SK-N-SH (cell line): ENCODE results near the gene ERC2. TPM values are rescaled to one million over a fixed set of nuclear protein-coding genes. Genes with fewer than 3 reads are reported as not detected.

Source experiments
- CTCF ChIA-PET: fragments of 300-600, 350-600 bp; formaldehyde crosslinking; extraction: SDS; loops from one replicate; lab custom pipeline; 2021; lab: Yijun Ruan, JAX
- POLR2A ChIA-PET: fragments of 350-600 bp; sonication (Branson Sonifier 250); formaldehyde crosslinking; extraction: SDS; loops from one replicate; lab custom pipeline; 2020; ENCODE audit warnings: antibody characterized with exemption, inconsistent platforms; lab: Yijun Ruan, JAX
- DNase-seq: peaks from one replicate; pipeline ENCODE4 v3.0.0; 2012
- H2AFZ ChIP-seq: fragments of 200-600 bp; sonication (generic); 2 replicates; pipeline ENCODE4 v1.8.1; 2016; ENCODE audit warnings: antibody characterized with exemption, mild to moderate bottlenecking, low read depth
- H3F3A ChIP-seq: fragments of 200-600 bp; sonication (generic); replicated peaks from 2 replicates; pipeline ENCODE3; 2016; ENCODE audit warnings: antibody characterized with exemption, mild to moderate bottlenecking; ENCODE audit not compliant: insufficient read depth
- H3K27ac ChIP-seq, 2 experiments: fragments of 200-500 bp in 1 of 2; fragments of 200-600 bp in 1 of 2; sonication (Bioruptor generic) in 1 of 2; sonication (generic), shearing (Covaris generic) in 1 of 2; 2 replicates each; pipeline versions ENCODE4 v1.5.1 to v1.6.1; 2014 to 2016; ENCODE audit warnings: low read depth in 2 of 2, inconsistent platforms in 1 of 2, low read length in 1 of 2, mild to moderate bottlenecking in 1 of 2, mixed read lengths in 1 of 2
- H3K27me3 ChIP-seq: fragments of 200-600 bp; sonication (generic), shearing (Covaris generic); 2 replicates; pipeline ENCODE4 v1.6.1; 2016; ENCODE audit warnings: mixed run types; ENCODE audit not compliant: insufficient read depth
- H3K36me3 ChIP-seq, 2 experiments: fragments of 200-500 bp in 1 of 2; fragments of 200-600 bp in 1 of 2; sonication (Bioruptor generic) in 1 of 2; sonication (generic) in 1 of 2; replicated peaks in 1 of 2; 2 replicates each; pipeline versions ENCODE3 to v1.5.1; 2014 to 2016; ENCODE audit warnings: low read length in 1 of 2, mild to moderate bottlenecking in 1 of 2; ENCODE audit not compliant: insufficient read depth in 2 of 2, control insufficient read depth in 1 of 2
- H3K4me1 ChIP-seq, 2 experiments: fragments of 200-500 bp in 1 of 2; fragments of 200-600 bp in 1 of 2; sonication (Bioruptor generic) in 1 of 2; sonication (generic), shearing (Covaris generic) in 1 of 2; 2 replicates each; pipeline versions ENCODE4 v1.5.1 to v1.6.1; 2014 to 2016; ENCODE audit warnings: low read depth in 1 of 2, low read length in 1 of 2, mixed run types in 1 of 2; ENCODE audit not compliant: insufficient read depth in 2 of 2, control insufficient read depth in 1 of 2
- H3K4me2 ChIP-seq: fragments of 200-600 bp; sonication (generic), shearing (Covaris generic); 2 replicates; pipeline ENCODE4 v1.6.1; 2017; ENCODE audit warnings: mixed run types
- H3K4me3 ChIP-seq, 2 experiments: fragments of 200-500 bp in 1 of 2; fragments of 200-600 bp in 1 of 2; sonication (Bioruptor generic) in 1 of 2; sonication (generic), shearing (Covaris generic) in 1 of 2; 2 replicates each; pipeline versions ENCODE4 v1.5.1 to v1.8.1; 2014 to 2016; ENCODE audit warnings: low read depth in 2 of 2, inconsistent platforms in 1 of 2, low read length in 1 of 2, mild to moderate bottlenecking in 1 of 2, mixed read lengths in 1 of 2, moderate library complexity in 1 of 2
- H3K79me2 ChIP-seq: fragments of 200-600 bp; sonication (generic); 2 replicates; pipeline ENCODE4 v1.8.1; 2017; ENCODE audit warnings: mild to moderate bottlenecking; ENCODE audit not compliant: insufficient read depth
- H3K9ac ChIP-seq: fragments of 200-600 bp; sonication (generic); 2 replicates; pipeline ENCODE4 v1.6.1; 2017; ENCODE audit warnings: mixed run types
- H3K9me2 ChIP-seq: fragments of 200-600 bp; sonication (generic); 2 replicates; pipeline ENCODE4 v1.6.1; 2017; ENCODE audit warnings: mixed run types
- H3K9me3 ChIP-seq: fragments of 200-600 bp; sonication (generic); 2 replicates; pipeline ENCODE4 v1.6.1; 2017; ENCODE audit warnings: mixed run types, mild to moderate bottlenecking, moderate library complexity
- H4K20me1 ChIP-seq: fragments of 200-600 bp; sonication (generic); 2 replicates; pipeline ENCODE4 v1.6.1; 2017; ENCODE audit warnings: mild to moderate bottlenecking, mixed run types; ENCODE audit not compliant: insufficient read depth
- EP300 ChIP-seq, 2 experiments: IDR thresholded peaks; 2 replicates each; pipeline versions ENCODE4 v1.4.0 to v1.6.1; 2012; ENCODE audit warnings: borderline replicate concordance in 1 of 2, low read depth in 1 of 2, low read length in 1 of 2
- FOSL2 ChIP-seq: IDR thresholded peaks from 2 replicates; pipeline ENCODE4 v1.4.0; 2012; ENCODE audit warnings: low read depth, mild to moderate bottlenecking, moderate library complexity, borderline replicate concordance
- GATA2 ChIP-seq: sonication (generic); formaldehyde crosslinking; IDR thresholded peaks from 2 replicates; pipeline ENCODE4 v1.5.0; 2020; ENCODE audit warnings: mild to moderate bottlenecking, missing genetic modification reagents
- JUND ChIP-seq: IDR thresholded peaks from 2 replicates; pipeline ENCODE4 v1.4.0; 2012
- NFIC ChIP-seq: IDR thresholded peaks from 2 replicates; pipeline ENCODE4 v1.4.0; 2012; ENCODE audit warnings: borderline replicate concordance
- NRF1 ChIP-seq: IDR thresholded peaks from 2 replicates; pipeline ENCODE4 v1.6.1; 2012; ENCODE audit warnings: low read depth, mild to moderate bottlenecking, low read length
- POLR2AphosphoS5 ChIP-seq: IDR thresholded peaks from 2 replicates; pipeline ENCODE4 v1.6.1; 2012; ENCODE audit warnings: low read depth, low read length
- RCOR1 ChIP-seq: fragments of 150-350 bp; IDR thresholded peaks from 2 replicates; pipeline ENCODE4 v1.6.1; 2017; ENCODE audit warnings: antibody characterized with exemption, low read length
- TAF1 ChIP-seq: IDR thresholded peaks from 2 replicates; pipeline ENCODE4 v1.6.1; 2012; ENCODE audit warnings: low read depth, mild to moderate bottlenecking, low read length, moderate library complexity, borderline replicate concordance
- USF1 ChIP-seq: IDR thresholded peaks from 2 replicates; pipeline ENCODE4 v1.4.0; 2012; ENCODE audit warnings: low read depth, borderline replicate concordance
- YY1 ChIP-seq: IDR thresholded peaks from 2 replicates; pipeline ENCODE4 v1.4.0; 2012; ENCODE audit warnings: low read depth, mild to moderate bottlenecking
- ZBTB33 ChIP-seq: IDR thresholded peaks from 2 replicates; pipeline ENCODE4 v1.4.0; 2012; ENCODE audit warnings: low read depth, borderline replicate concordance
- WGBS: methylation state at CpG from one replicate; pipeline ENCODE4 v1.1.6; 2017; ENCODE audit warnings: low lambda C conversion rate; 5-methylcytosine and 5-hydroxymethylcytosine counted together
- polyA plus RNA-seq, 3 experiments: library from polyadenylated mRNA; depleted of rRNA; stranded (reverse); fragments of >200 nt; gene quantifications; 2 replicates each; pipeline ENCODE4 v1.2.3, GENCODE V29; 2012
- TF ChIP-seq, protein P1 (sequence below): IDR thresholded peaks from 2 replicates; pipeline ENCODE4; 2012
- TF ChIP-seq, protein P2 (sequence below): fragments of 200-600 bp; sonication (generic); IDR thresholded peaks from 2 replicates; pipeline ENCODE4 v1.6.1; 2017; ENCODE audit warnings: antibody characterized with exemption, mild to moderate bottlenecking, moderate library complexity
- TF ChIP-seq, protein P3 (sequence below): IDR thresholded peaks from 2 replicates; pipeline ENCODE4 v1.6.1; 2012; ENCODE audit warnings: mild to moderate bottlenecking, low read depth, low read length, moderate library complexity
- TF ChIP-seq, protein P4 (sequence below): IDR thresholded peaks from 2 replicates; pipeline ENCODE4 v1.4.0; 2012; ENCODE audit warnings: low read depth

The ERC2 gene
- polyA plus RNA-seq, 1 of the 3 experiments (the other 2 are of a cell fraction): 1.6 TPM

GRCh38 chr3:56364665-56365064, 103.6 kb downstream of the ERC2 start:
- no peaks in the 10 kb centered on the region for H3K79me2 ChIP-seq
- H4K20me1 ChIP-seq: no peaks in the 10 kb centered on the region
- H2AFZ ChIP-seq: no peak overlapping the region
- no peak for TF ChIP-seq USF1
- no peak for TF ChIP-seq FOSL2
- no peak for TF ChIP-seq GATA2 (CRISPR knock-in tag)
- no peak for TF ChIP-seq JUND
- TF ChIP-seq RCOR1: no peak
- no peak for TF ChIP-seq NFIC
- TF ChIP-seq, protein P1, sequence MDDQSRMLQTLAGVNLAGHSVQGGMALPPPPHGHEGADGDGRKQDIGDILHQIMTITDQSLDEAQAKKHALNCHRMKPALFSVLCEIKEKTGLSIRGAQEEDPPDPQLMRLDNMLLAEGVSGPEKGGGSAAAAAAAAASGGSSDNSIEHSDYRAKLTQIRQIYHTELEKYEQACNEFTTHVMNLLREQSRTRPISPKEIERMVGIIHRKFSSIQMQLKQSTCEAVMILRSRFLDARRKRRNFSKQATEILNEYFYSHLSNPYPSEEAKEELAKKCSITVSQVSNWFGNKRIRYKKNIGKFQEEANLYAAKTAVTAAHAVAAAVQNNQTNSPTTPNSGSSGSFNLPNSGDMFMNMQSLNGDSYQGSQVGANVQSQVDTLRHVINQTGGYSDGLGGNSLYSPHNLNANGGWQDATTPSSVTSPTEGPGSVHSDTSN: no peak
- TF ChIP-seq, protein P2, sequence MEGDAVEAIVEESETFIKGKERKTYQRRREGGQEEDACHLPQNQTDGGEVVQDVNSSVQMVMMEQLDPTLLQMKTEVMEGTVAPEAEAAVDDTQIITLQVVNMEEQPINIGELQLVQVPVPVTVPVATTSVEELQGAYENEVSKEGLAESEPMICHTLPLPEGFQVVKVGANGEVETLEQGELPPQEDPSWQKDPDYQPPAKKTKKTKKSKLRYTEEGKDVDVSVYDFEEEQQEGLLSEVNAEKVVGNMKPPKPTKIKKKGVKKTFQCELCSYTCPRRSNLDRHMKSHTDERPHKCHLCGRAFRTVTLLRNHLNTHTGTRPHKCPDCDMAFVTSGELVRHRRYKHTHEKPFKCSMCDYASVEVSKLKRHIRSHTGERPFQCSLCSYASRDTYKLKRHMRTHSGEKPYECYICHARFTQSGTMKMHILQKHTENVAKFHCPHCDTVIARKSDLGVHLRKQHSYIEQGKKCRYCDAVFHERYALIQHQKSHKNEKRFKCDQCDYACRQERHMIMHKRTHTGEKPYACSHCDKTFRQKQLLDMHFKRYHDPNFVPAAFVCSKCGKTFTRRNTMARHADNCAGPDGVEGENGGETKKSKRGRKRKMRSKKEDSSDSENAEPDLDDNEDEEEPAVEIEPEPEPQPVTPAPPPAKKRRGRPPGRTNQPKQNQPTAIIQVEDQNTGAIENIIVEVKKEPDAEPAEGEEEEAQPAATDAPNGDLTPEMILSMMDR: no peak
- no peak for TF ChIP-seq YY1
- no peak for TF ChIP-seq ZBTB33
- no peak for TF ChIP-seq POLR2AphosphoS5
- TF ChIP-seq, protein P3, sequence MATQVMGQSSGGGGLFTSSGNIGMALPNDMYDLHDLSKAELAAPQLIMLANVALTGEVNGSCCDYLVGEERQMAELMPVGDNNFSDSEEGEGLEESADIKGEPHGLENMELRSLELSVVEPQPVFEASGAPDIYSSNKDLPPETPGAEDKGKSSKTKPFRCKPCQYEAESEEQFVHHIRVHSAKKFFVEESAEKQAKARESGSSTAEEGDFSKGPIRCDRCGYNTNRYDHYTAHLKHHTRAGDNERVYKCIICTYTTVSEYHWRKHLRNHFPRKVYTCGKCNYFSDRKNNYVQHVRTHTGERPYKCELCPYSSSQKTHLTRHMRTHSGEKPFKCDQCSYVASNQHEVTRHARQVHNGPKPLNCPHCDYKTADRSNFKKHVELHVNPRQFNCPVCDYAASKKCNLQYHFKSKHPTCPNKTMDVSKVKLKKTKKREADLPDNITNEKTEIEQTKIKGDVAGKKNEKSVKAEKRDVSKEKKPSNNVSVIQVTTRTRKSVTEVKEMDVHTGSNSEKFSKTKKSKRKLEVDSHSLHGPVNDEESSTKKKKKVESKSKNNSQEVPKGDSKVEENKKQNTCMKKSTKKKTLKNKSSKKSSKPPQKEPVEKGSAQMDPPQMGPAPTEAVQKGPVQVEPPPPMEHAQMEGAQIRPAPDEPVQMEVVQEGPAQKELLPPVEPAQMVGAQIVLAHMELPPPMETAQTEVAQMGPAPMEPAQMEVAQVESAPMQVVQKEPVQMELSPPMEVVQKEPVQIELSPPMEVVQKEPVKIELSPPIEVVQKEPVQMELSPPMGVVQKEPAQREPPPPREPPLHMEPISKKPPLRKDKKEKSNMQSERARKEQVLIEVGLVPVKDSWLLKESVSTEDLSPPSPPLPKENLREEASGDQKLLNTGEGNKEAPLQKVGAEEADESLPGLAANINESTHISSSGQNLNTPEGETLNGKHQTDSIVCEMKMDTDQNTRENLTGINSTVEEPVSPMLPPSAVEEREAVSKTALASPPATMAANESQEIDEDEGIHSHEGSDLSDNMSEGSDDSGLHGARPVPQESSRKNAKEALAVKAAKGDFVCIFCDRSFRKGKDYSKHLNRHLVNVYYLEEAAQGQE: no peak
- TF ChIP-seq, protein P4, sequence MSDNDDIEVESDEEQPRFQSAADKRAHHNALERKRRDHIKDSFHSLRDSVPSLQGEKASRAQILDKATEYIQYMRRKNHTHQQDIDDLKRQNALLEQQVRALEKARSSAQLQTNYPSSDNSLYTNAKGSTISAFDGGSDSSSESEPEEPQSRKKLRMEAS: no peak
- TF ChIP-seq NRF1: no peak
- no peak for TF ChIP-seq TAF1
- TF ChIP-seq EP300 (IDR thresholded peaks at IDR 0.05; ENCODE audit: borderline replicate concordance in 1 of 2, low read depth in 1 of 2, low read length in 1 of 2): no peak
- H3K4me3 ChIP-seq: no peak overlapping the region
- ChIA-PET CTCF (interaction anchor here (1.0 to 1.2 kb wide), 2 partner anchors 25 to 29 kb away, joined by 3 to 4 read pairs; no protein-coding TSS in a partner anchor), POLR2A (no interaction called here)
- no peaks in the 10 kb centered on the region; a peak in 1 of 4 replicates for H3K4me1 ChIP-seq
- H3K36me3 ChIP-seq: no peaks in the 10 kb centered on the region
- H3K9me3 ChIP-seq: no peaks in the 10 kb centered on the region
- H3K9ac ChIP-seq: no peak overlapping the region
- no peaks in the 10 kb centered on the region for H3K27me3 ChIP-seq
- WGBS: 71% methylated on average over 3 of the region's 3 CpGs
- no peaks in the 10 kb centered on the region for H3K9me2 ChIP-seq
- no peak overlapping the region for H3K27ac ChIP-seq
- H3F3A ChIP-seq: no peaks in the 10 kb centered on the region
- no peak overlapping the region for H3K4me2 ChIP-seq
- DNase-seq: no peak
